HFFc6 (cell line): Measurements from ENCODE around the gene CUX1. TPM values are rescaled to one million over a fixed set of nuclear protein-coding genes. Genes with fewer than 3 reads are reported as not detected.

Source experiments
- DNase-seq: peaks from one replicate; pipeline ENCODE4 v3.0.0-alpha.2; 2018
- H3K27ac Mint-ChIP-seq: 2 replicates; pipeline ENCODE4 v1.8.0; 2020; ENCODE audit warnings: mild to moderate bottlenecking, mixed read lengths
- H3K27me3 Mint-ChIP-seq: 2 replicates; pipeline ENCODE4 v1.8.0; 2021; ENCODE audit warnings: mild to moderate bottlenecking, moderate library complexity, mixed read lengths; ENCODE audit not compliant: insufficient read depth
- H3K36me3 Mint-ChIP-seq: 2 replicates; pipeline ENCODE4 v1.8.0; 2021; ENCODE audit warnings: low read depth, mixed read lengths
- H3K4me1 Mint-ChIP-seq: 2 replicates; pipeline ENCODE4 v1.8.0; 2020; ENCODE audit warnings: low read depth, mixed read lengths
- H3K4me3 Mint-ChIP-seq: 2 replicates; pipeline ENCODE4 v1.8.0; 2020; ENCODE audit warnings: mild to moderate bottlenecking, moderate library complexity, mixed read lengths
- H3K9me3 Mint-ChIP-seq: 2 replicates; pipeline ENCODE4 v1.8.0; 2020; ENCODE audit warnings: mild to moderate bottlenecking, mixed read lengths
- total RNA-seq, 6 experiments: library from RNA; stranded (reverse); fragmentation: NEBNext Ultra II Directional; extraction: Animal tissue kit (Norgen Biotek cat#: 25700); gene quantifications; 2 replicates in 1 of 6; 3 replicates in 5 of 6; pipeline ENCODE4 v1.2.3, GENCODE V29; 2021
- TF ChIP-seq, protein P1 (sequence below): fragments of 200-600 bp; sonication (generic); IDR thresholded peaks from 2 replicates; pipeline ENCODE4 v1.5.0; 2021; ENCODE audit warnings: antibody characterized with exemption, mild to moderate bottlenecking

Gene CUX1
- total RNA-seq, 6 experiments from 2014 or later: 46.9 to 64.2 (median 51.6) TPM

GRCh38 chr7:101941481-101942383 is 124.3 kb downstream of the CUX1 start:
- TF ChIP-seq, protein P1, sequence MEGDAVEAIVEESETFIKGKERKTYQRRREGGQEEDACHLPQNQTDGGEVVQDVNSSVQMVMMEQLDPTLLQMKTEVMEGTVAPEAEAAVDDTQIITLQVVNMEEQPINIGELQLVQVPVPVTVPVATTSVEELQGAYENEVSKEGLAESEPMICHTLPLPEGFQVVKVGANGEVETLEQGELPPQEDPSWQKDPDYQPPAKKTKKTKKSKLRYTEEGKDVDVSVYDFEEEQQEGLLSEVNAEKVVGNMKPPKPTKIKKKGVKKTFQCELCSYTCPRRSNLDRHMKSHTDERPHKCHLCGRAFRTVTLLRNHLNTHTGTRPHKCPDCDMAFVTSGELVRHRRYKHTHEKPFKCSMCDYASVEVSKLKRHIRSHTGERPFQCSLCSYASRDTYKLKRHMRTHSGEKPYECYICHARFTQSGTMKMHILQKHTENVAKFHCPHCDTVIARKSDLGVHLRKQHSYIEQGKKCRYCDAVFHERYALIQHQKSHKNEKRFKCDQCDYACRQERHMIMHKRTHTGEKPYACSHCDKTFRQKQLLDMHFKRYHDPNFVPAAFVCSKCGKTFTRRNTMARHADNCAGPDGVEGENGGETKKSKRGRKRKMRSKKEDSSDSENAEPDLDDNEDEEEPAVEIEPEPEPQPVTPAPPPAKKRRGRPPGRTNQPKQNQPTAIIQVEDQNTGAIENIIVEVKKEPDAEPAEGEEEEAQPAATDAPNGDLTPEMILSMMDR: no peak
- H3K27me3 Mint-ChIP-seq: no peaks in the 10 kb centered on the region; the same call in 1 of the 2 replicates
- H3K36me3 Mint-ChIP-seq: peaks cover 10% of the 10 kb centered on the region
- H3K4me1 Mint-ChIP-seq: peaks cover 32% of the 10 kb centered on the region
- peak overlapping the region; percentile 77 for H3K27ac Mint-ChIP-seq
- H3K9me3 Mint-ChIP-seq: no peaks in the 10 kb centered on the region
- peak overlapping the region; percentile 35 for H3K4me3 Mint-ChIP-seq
- peak; percentile 60 for DNase-seq

GRCh38 chr7:101942603-101943210 is 125.3 kb downstream of the CUX1 start:
- H3K4me1 Mint-ChIP-seq: peaks cover 27% of the 10 kb centered on the region
- H3K4me3 Mint-ChIP-seq: peak overlapping the region; percentile 35
- TF ChIP-seq, protein P1: no peak
- no peak for DNase-seq
- peak overlapping the region; percentile 51; the same call in 1 of the 2 replicates for H3K27ac Mint-ChIP-seq
- peaks cover 10% of the 10 kb centered on the region for H3K36me3 Mint-ChIP-seq
- no peaks in the 10 kb centered on the region; the same call in 1 of the 2 replicates for H3K27me3 Mint-ChIP-seq
- H3K9me3 Mint-ChIP-seq: no peaks in the 10 kb centered on the region

- no peak overlapping the region for H3K27ac Mint-ChIP-seq
- H3K4me3 Mint-ChIP-seq: no peak overlapping the region
- H3K4me1 Mint-ChIP-seq: peaks cover 28% of the 10 kb centered on the region
- H3K27me3 Mint-ChIP-seq: no peaks in the 10 kb centered on the region; the same call in 1 of the 2 replicates
- TF ChIP-seq, protein P1: no peak
- DNase-seq: no peak
- H3K36me3 Mint-ChIP-seq: peaks cover 5% of the 10 kb centered on the region
- H3K9me3 Mint-ChIP-seq: no peaks in the 10 kb centered on the region
These were observed 125.9 kb downstream of the CUX1 start for GRCh38 chr7:101943306-101943705.

GRCh38 chr7:101943889-101944600 is 126.6 kb downstream of the CUX1 start:
- DNase-seq: no peak
- TF ChIP-seq, protein P1: no peak
- Mint-ChIP-seq H3K4me3 (no peak overlapping the region), H3K27me3 (no peaks in the 10 kb centered on the region; the same call in 1 of the 2 replicates), H3K36me3 (peaks cover 3% of the 10 kb centered on the region), H3K4me1 (peaks cover 28% of the 10 kb centered on the region), H3K9me3 (no peaks in the 10 kb centered on the region), H3K27ac (no peak overlapping the region)

GRCh38 chr7:101944611-101945010 is 127.2 kb downstream of the CUX1 start:
- Mint-ChIP-seq H3K36me3 (no peaks in the 10 kb centered on the region), H3K27ac (no peak overlapping the region), H3K4me3 (no peak overlapping the region), H3K4me1 (peaks cover 28% of the 10 kb centered on the region), H3K9me3 (no peaks in the 10 kb centered on the region), H3K27me3 (no peaks in the 10 kb centered on the region; the same call in 1 of the 2 replicates)
- TF ChIP-seq, protein P1: no peak
- no peak for DNase-seq
